ENCODE results near the gene TMEM245. TPM values are rescaled to one million over a fixed set of nuclear protein-coding genes. Genes with fewer than 3 reads are reported as not detected.
A peak's percentile ranks its signal among the peaks of the same experiment; 100 is the strongest.

Gene TMEM245
- total RNA-seq, 1 experiment from 2014 or later = 59.8 TPM

DNA sequence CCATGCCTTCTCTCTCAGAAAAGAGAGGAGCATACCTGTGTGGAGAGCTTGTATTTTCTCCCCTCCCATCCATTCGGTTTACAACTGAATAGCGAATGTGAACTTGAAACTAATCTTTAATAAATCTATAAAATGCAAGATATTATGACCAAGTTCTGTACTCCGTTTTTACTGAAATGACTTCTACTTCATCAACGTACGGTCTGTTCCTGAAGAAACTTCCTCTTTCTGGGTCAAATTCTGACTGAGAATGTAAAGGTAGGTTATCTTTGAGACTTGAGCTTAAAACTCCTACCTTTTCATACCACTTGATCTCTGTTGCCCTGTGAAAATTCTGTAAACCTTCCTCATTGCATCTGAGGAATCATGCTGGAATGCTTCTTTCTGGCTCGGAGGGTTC is 102.3 kb downstream of the TMEM245 start:
- H3K4me3 ChIP-seq (ENCODE audit: low read depth, low read length, poor library complexity, severe bottlenecking) = no peak overlapping the region
- no peak for DNase-seq (ENCODE audit: low spot score)
- H3K9me3 ChIP-seq (ENCODE audit: low read depth, low read length, poor library complexity, severe bottlenecking) = no peaks in the 10 kb centered on the region
- H3K27me3 ChIP-seq (replicated peaks; ENCODE audit: insufficient read depth, low read depth, low read length, poor library complexity) = no peaks in the 10 kb centered on the region
- no peak overlapping the region for H3K27ac ChIP-seq (ENCODE audit: low read depth, low read length, poor library complexity, severe bottlenecking)
- peaks cover 11% of the 10 kb centered on the region for H3K36me3 ChIP-seq (ENCODE audit: insufficient read depth, low read length, poor library complexity, severe bottlenecking)
- no TSS peak for BruUV-seq (replicated peaks)
- TF ChIP-seq EZH2 (IDR thresholded peaks at IDR 0.05; ENCODE audit: borderline replicate concordance, low read depth, low read length, poor library complexity, severe bottlenecking) = no peak
- TF ChIP-seq, protein P1, sequence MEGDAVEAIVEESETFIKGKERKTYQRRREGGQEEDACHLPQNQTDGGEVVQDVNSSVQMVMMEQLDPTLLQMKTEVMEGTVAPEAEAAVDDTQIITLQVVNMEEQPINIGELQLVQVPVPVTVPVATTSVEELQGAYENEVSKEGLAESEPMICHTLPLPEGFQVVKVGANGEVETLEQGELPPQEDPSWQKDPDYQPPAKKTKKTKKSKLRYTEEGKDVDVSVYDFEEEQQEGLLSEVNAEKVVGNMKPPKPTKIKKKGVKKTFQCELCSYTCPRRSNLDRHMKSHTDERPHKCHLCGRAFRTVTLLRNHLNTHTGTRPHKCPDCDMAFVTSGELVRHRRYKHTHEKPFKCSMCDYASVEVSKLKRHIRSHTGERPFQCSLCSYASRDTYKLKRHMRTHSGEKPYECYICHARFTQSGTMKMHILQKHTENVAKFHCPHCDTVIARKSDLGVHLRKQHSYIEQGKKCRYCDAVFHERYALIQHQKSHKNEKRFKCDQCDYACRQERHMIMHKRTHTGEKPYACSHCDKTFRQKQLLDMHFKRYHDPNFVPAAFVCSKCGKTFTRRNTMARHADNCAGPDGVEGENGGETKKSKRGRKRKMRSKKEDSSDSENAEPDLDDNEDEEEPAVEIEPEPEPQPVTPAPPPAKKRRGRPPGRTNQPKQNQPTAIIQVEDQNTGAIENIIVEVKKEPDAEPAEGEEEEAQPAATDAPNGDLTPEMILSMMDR (conservative IDR thresholded peaks at IDR 0.05; ENCODE audit: low read depth, low read length) = no peak
- CTCF ChIA-PET = no interaction called here
- intact Hi-C loops (cut with micrococcal nuclease; ENCODE audit: unreplicated experiment) = no loop called here
- POLR2A ChIA-PET (ENCODE audit: low non-redundant PET) = no interaction called here
- peaks cover 31% of the 10 kb centered on the region for H3K4me1 ChIP-seq (ENCODE audit: insufficient read depth, low read length, poor library complexity, severe bottlenecking)

DNA sequence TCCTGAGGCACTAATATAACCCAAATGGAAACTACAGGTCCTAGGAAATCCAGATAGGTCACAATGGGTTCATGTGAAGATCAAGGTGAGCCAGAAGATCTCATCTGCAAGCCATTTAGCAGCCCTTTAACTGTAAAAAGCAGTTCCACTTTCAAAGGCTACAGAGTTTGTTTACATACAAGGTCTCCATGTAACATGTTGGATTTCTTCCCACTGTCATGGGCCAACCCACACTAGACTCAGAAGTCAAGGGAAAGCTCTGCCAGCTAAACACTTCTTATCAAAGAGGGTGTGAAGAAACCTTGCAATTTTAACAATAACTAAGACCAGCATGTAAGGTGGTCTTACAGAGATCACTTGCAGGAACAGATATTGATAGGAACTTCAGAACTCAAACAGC is 102.7 kb downstream of the TMEM245 start:
- intact Hi-C loops (cut with micrococcal nuclease; ENCODE audit: unreplicated experiment) = no loop called here
- Histone ChIP-seq H3K27me3 (replicated peaks; ENCODE audit: insufficient read depth, low read depth, low read length, poor library complexity) (no peaks in the 10 kb centered on the region), H3K27ac (ENCODE audit: low read depth, low read length, poor library complexity, severe bottlenecking) (no peak overlapping the region), H3K4me1 (ENCODE audit: insufficient read depth, low read length, poor library complexity, severe bottlenecking) (peaks cover 32% of the 10 kb centered on the region), H3K4me3 (ENCODE audit: low read depth, low read length, poor library complexity, severe bottlenecking) (no peak overlapping the region), H3K9me3 (ENCODE audit: low read depth, low read length, poor library complexity, severe bottlenecking) (no peaks in the 10 kb centered on the region), H3K36me3 (ENCODE audit: insufficient read depth, low read length, poor library complexity, severe bottlenecking) (peaks cover 11% of the 10 kb centered on the region)
- TF ChIP-seq, protein P1 (conservative IDR thresholded peaks at IDR 0.05; ENCODE audit: low read depth, low read length) = no peak
- TF ChIP-seq EZH2 (IDR thresholded peaks at IDR 0.05; ENCODE audit: borderline replicate concordance, low read depth, low read length, poor library complexity, severe bottlenecking) = no peak
- DNase-seq (ENCODE audit: low spot score) = no peak
- POLR2A ChIA-PET (ENCODE audit: low non-redundant PET) = no interaction called here
- CTCF ChIA-PET = no interaction called here
- BruUV-seq (replicated peaks) = no TSS peak

- intact Hi-C loops (cut with micrococcal nuclease; ENCODE audit: unreplicated experiment) = no loop called here
- H3K36me3 ChIP-seq (ENCODE audit: insufficient read depth, low read length, poor library complexity, severe bottlenecking) = peaks cover 11% of the 10 kb centered on the region
- no peaks in the 10 kb centered on the region for H3K27me3 ChIP-seq (replicated peaks; ENCODE audit: insufficient read depth, low read depth, low read length, poor library complexity)
- peaks cover 40% of the 10 kb centered on the region for H3K4me1 ChIP-seq (ENCODE audit: insufficient read depth, low read length, poor library complexity, severe bottlenecking)
- no peaks in the 10 kb centered on the region for H3K9me3 ChIP-seq (ENCODE audit: low read depth, low read length, poor library complexity, severe bottlenecking)
- no peak overlapping the region for H3K4me3 ChIP-seq (ENCODE audit: low read depth, low read length, poor library complexity, severe bottlenecking)
- no peak overlapping the region for H3K27ac ChIP-seq (ENCODE audit: low read depth, low read length, poor library complexity, severe bottlenecking)
- ChIA-PET CTCF (no interaction called here), POLR2A (ENCODE audit: low non-redundant PET) (no interaction called here)
- BruUV-seq (replicated peaks) = no TSS peak
- no peak for TF ChIP-seq EZH2 (IDR thresholded peaks at IDR 0.05; ENCODE audit: borderline replicate concordance, low read depth, low read length, poor library complexity, severe bottlenecking)
- no peak for DNase-seq (ENCODE audit: low spot score)
Observed at GRCh38 chr9:109016132-109016531, 103.6 kb downstream of the TMEM245 start.

DNA sequence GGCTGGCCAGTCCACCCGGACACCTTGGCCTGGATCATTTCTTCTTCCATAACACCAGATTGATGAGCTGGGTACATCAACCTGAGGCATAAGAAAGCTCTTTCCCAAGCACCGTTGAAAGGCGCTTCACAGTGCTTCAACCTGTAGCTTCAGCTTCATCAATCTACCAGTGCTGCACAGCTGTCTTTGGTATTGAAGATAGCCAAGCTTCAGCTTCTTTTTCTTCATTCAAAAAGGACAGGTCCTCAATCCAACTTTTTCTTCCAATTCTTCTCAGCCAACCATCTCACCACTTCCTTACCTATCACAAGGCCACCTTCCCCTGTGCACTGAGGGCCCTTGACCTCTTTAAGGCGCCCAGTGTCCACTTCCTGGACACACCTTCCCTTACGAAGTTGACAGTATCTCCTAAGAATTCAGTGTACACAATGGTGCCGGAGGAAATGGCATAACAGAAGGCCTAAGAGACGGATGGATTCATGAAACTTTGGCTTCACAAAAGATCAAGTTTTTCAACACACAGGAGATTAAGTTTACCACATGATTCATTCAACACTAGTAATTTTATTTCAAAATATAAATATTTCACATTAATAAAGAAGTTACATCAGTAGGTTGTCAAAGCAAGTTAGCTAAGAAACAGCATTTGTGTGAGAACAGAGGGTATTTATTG is 105.0 kb downstream of the TMEM245 start:
- no peak overlapping the region for H3K4me3 ChIP-seq (ENCODE audit: low read depth, low read length, poor library complexity, severe bottlenecking)
- no TSS peak for BruUV-seq (replicated peaks)
- ChIA-PET POLR2A (ENCODE audit: low non-redundant PET) (no interaction called here), CTCF (no interaction called here)
- H3K36me3 ChIP-seq (ENCODE audit: insufficient read depth, low read length, poor library complexity, severe bottlenecking) = peaks cover 9% of the 10 kb centered on the region
- H3K27ac ChIP-seq (ENCODE audit: low read depth, low read length, poor library complexity, severe bottlenecking) = peak overlapping the region; percentile 68
- no peaks in the 10 kb centered on the region for H3K27me3 ChIP-seq (replicated peaks; ENCODE audit: insufficient read depth, low read depth, low read length, poor library complexity)
- DNase-seq (ENCODE audit: low spot score) = no peak
- intact Hi-C loops (cut with micrococcal nuclease; ENCODE audit: unreplicated experiment) = loop anchor here (5.0 kb wide), 1 partner anchor 103 kb away; the partner anchor contains the start of gene TMEM245
- peaks cover 33% of the 10 kb centered on the region for H3K4me1 ChIP-seq (ENCODE audit: insufficient read depth, low read length, poor library complexity, severe bottlenecking)
- TF ChIP-seq, protein P1 (conservative IDR thresholded peaks at IDR 0.05; ENCODE audit: low read depth, low read length) = no peak
- TF ChIP-seq EZH2 (IDR thresholded peaks at IDR 0.05; ENCODE audit: borderline replicate concordance, low read depth, low read length, poor library complexity, severe bottlenecking) = no peak
- H3K9me3 ChIP-seq (ENCODE audit: low read depth, low read length, poor library complexity, severe bottlenecking) = no peaks in the 10 kb centered on the region
